SK-N-MC (cell line): ENCODE data around the gene MDFIC2.

Source experiments
- EZH2 ChIP-seq: fragments of 200-600 bp; sonication (generic); IDR thresholded peaks from one replicate; pipeline ENCODE4 v1.6.1; 2017; ENCODE audit warnings: antibody characterized with exemption
- FOXP2 ChIP-seq: optimal IDR thresholded peaks from 2 replicates; pipeline ENCODE3; 2011; ENCODE audit warnings: mild to moderate bottlenecking, moderate library complexity; ENCODE audit not compliant: insufficient read depth; ENCODE audit errors: extremely low read length, control extremely low read depth
- POLR2AphosphoS5 ChIP-seq: IDR thresholded peaks from 2 replicates; pipeline ENCODE4 v1.6.1; 2012; ENCODE audit warnings: mild to moderate bottlenecking, low read depth, low read length, borderline replicate concordance

DNA sequence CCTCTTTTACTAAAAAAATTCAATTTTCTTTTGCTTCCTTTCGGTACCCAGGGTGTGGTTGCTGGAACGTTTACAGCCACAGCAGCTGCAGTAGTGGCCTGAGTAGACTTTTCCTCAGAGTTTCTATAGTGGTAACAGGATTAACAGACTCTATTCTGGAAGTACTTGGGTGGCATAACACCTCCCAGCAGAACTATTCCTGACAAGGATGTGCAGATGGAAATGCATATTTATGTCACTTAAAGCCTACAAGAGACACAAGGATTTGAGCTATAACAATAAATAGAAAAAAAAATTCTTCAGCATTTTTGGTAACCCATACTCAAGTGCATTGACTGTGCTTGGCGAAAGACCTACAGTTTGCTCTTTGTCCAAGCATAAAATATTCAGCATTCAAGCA is 94.0 kb downstream of the MDFIC2 start:
- no peak for TF ChIP-seq EZH2
- TF ChIP-seq POLR2AphosphoS5: no peak
- no peak for TF ChIP-seq FOXP2
